Osteocyte (in vitro differentiated cells): ENCODE results near the gene LEP. TPM values are rescaled to one million over a fixed set of nuclear protein-coding genes. Genes with fewer than 3 reads are reported as not detected.

Experiments
- DNase-seq: peaks from one replicate; pipeline ENCODE4 v3.0.0; 2021; ENCODE audit warnings: mixed read lengths; ENCODE audit not compliant: unreplicated experiment; ENCODE audit errors: extremely low spot score
- H3K27ac Mint-ChIP-seq: one replicate; pipeline ENCODE4 v1.8.0; 2021; ENCODE audit warnings: mild to moderate bottlenecking, mixed read lengths; ENCODE audit not compliant: unreplicated experiment
- H3K27me3 Mint-ChIP-seq: one replicate; pipeline ENCODE4 v1.8.0; 2021; ENCODE audit warnings: mixed read lengths; ENCODE audit not compliant: unreplicated experiment
- H3K36me3 Mint-ChIP-seq: one replicate; pipeline ENCODE4 v1.8.0; 2021; ENCODE audit warnings: mixed read lengths; ENCODE audit not compliant: unreplicated experiment
- H3K4me1 Mint-ChIP-seq: one replicate; pipeline ENCODE4 v1.8.0; 2021; ENCODE audit warnings: mixed read lengths; ENCODE audit not compliant: unreplicated experiment
- H3K4me3 Mint-ChIP-seq: one replicate; pipeline ENCODE4 v1.8.0; 2021; ENCODE audit warnings: mild to moderate bottlenecking, moderate library complexity, mixed read lengths; ENCODE audit not compliant: unreplicated experiment
- H3K9me3 Mint-ChIP-seq: one replicate; pipeline ENCODE4 v1.8.0; 2021; ENCODE audit warnings: mixed read lengths; ENCODE audit not compliant: unreplicated experiment
- microRNA-seq: library from miRNA; unstranded; fragments of <30 nt; microRNA quantifications from one replicate; pipeline ENCODE4 v1.1.0, GENCODE V29; 2020; ENCODE audit not compliant: unreplicated experiment
- total RNA-seq: library from RNA; stranded (reverse); gene quantifications from 2 replicates; pipeline ENCODE4 v1.2.1, GENCODE V29; 2021
- TF ChIP-seq, protein P1 (sequence below): fragments of 200-600 bp; sonication (generic); IDR thresholded peaks from 2 replicates; pipeline ENCODE4 v1.5.0; 2021; ENCODE audit warnings: antibody characterized with exemption, mild to moderate bottlenecking, moderate library complexity

Gene LEP
- total RNA-seq, 1 donor from 2014 or later: not detected

- TF ChIP-seq, protein P1, sequence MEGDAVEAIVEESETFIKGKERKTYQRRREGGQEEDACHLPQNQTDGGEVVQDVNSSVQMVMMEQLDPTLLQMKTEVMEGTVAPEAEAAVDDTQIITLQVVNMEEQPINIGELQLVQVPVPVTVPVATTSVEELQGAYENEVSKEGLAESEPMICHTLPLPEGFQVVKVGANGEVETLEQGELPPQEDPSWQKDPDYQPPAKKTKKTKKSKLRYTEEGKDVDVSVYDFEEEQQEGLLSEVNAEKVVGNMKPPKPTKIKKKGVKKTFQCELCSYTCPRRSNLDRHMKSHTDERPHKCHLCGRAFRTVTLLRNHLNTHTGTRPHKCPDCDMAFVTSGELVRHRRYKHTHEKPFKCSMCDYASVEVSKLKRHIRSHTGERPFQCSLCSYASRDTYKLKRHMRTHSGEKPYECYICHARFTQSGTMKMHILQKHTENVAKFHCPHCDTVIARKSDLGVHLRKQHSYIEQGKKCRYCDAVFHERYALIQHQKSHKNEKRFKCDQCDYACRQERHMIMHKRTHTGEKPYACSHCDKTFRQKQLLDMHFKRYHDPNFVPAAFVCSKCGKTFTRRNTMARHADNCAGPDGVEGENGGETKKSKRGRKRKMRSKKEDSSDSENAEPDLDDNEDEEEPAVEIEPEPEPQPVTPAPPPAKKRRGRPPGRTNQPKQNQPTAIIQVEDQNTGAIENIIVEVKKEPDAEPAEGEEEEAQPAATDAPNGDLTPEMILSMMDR: no peak
- no peak overlapping the region for H3K27ac Mint-ChIP-seq
- no peaks in the 10 kb centered on the region for H3K27me3 Mint-ChIP-seq
- no peak for DNase-seq
- no peak overlapping the region for H3K4me3 Mint-ChIP-seq
- no peaks in the 10 kb centered on the region for H3K4me1 Mint-ChIP-seq
- peaks cover 26% of the 10 kb centered on the region for H3K36me3 Mint-ChIP-seq
- no peaks in the 10 kb centered on the region for H3K9me3 Mint-ChIP-seq
Observed at GRCh38 chr7:128302139-128302538, 61.1 kb downstream of the LEP start.

DNA sequence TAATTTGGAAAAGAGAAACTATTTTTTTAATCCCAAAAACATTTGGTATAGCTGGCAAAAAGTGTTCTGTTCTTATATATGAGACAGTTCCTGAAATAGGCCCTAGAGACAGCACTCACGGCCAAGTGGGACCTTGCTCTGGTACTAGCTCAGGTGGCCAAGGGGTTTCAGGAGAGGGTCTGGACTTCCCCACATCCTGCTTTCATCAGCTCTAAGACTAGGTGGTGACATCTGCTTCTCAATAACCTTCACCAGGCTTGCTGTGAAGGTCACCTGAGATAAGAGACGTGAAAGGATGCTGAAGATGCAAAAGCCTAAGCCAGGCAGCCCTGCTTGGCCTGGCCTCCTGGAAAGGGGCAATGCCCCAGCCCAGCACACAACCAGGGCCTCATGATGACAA is 62.1 kb downstream of the LEP start:
- H3K4me1 Mint-ChIP-seq: no peaks in the 10 kb centered on the region
- no peaks in the 10 kb centered on the region for H3K27me3 Mint-ChIP-seq
- no peak overlapping the region for H3K27ac Mint-ChIP-seq
- peaks cover 34% of the 10 kb centered on the region for H3K36me3 Mint-ChIP-seq
- no peak for DNase-seq
- no peak overlapping the region for H3K4me3 Mint-ChIP-seq
- H3K9me3 Mint-ChIP-seq: no peaks in the 10 kb centered on the region
- TF ChIP-seq, protein P1: no peak

GRCh38 chr7:128303643-128304042 is 62.6 kb downstream of the LEP start:
- no peak for DNase-seq
- Mint-ChIP-seq H3K4me3 (no peak overlapping the region), H3K36me3 (peaks cover 37% of the 10 kb centered on the region), H3K4me1 (no peaks in the 10 kb centered on the region), H3K27me3 (no peaks in the 10 kb centered on the region), H3K9me3 (no peaks in the 10 kb centered on the region), H3K27ac (no peak overlapping the region)
- TF ChIP-seq, protein P1: no peak

GRCh38 chr7:128304212-128304611 is 63.1 kb downstream of the LEP start:
- no peaks in the 10 kb centered on the region for H3K4me1 Mint-ChIP-seq
- DNase-seq: no peak

GRCh38 chr7:128307061-128307460 is 66.0 kb downstream of the LEP start:
- DNase-seq: no peak
- H3K27ac Mint-ChIP-seq: no peak overlapping the region
- no peaks in the 10 kb centered on the region for H3K4me1 Mint-ChIP-seq
- peaks cover 62% of the 10 kb centered on the region for H3K36me3 Mint-ChIP-seq
- H3K4me3 Mint-ChIP-seq: no peak overlapping the region
- H3K9me3 Mint-ChIP-seq: no peaks in the 10 kb centered on the region
- no peaks in the 10 kb centered on the region for H3K27me3 Mint-ChIP-seq
- TF ChIP-seq, protein P1: no peak

More at GRCh38 chr7:128304212-128304611, 63.1 kb downstream of the LEP start:
- H3K9me3 Mint-ChIP-seq: no peaks in the 10 kb centered on the region
- H3K27me3 Mint-ChIP-seq: no peaks in the 10 kb centered on the region
- H3K27ac Mint-ChIP-seq: no peak overlapping the region
- TF ChIP-seq, protein P1: no peak
- no peak overlapping the region for H3K4me3 Mint-ChIP-seq
- H3K36me3 Mint-ChIP-seq: peaks cover 40% of the 10 kb centered on the region

Small RNA genes within 50 kb of the gene (microRNA-seq; reads per million reads assigned to microRNA genes)
- not detected for gene MIR129-1

Other genes with a start within 250 kb of the LEP start
- 0.29 and 0.70 TPM in 2 replicates for gene LRRC4, start 209.8 kb upstream of the LEP start, total RNA-seq
- gene RBM28, start 102.6 kb downstream of the LEP start, total RNA-seq: 45.6 and 46.1 TPM in 2 replicates
- gene PRRT4, start 120.4 kb downstream of the LEP start, total RNA-seq: 0.44 and 0.54 TPM in 2 replicates
- gene IMPDH1, start 168.7 kb downstream of the LEP start, total RNA-seq: 33.5 and 36.2 TPM in 2 replicates
- gene HILPDA, start 214.6 kb downstream of the LEP start, total RNA-seq: 7.4 and 8.8 TPM in 2 replicates
- 31.4 and 33.2 TPM in 2 replicates for gene METTL2B, start 235.5 kb downstream of the LEP start, total RNA-seq